Fibroblast of lung (primary cell): ENCODE results near the gene ARID1B. TPM values are rescaled to one million over a fixed set of nuclear protein-coding genes. Genes with fewer than 3 reads are reported as not detected.

ENCODE experiments used
- DNase-seq, 2 donors: peaks; one replicate each; pipeline versions ENCODE4 v3.0.0 to v3.0.0-alpha.2; 2010; ENCODE audit warnings: low read depth in 2 of 2
- H2AFZ ChIP-seq: 2 replicates; pipeline ENCODE4 v1.5.1; 2012; ENCODE audit warnings: low read length, control low read depth, inconsistent platforms
- H3K27ac ChIP-seq: 2 replicates; pipeline ENCODE4 v1.5.1; 2011; ENCODE audit warnings: low read length, control low read depth; ENCODE audit not compliant: insufficient read depth
- H3K27me3 ChIP-seq: 2 replicates; pipeline ENCODE4 v1.5.1; 2011; ENCODE audit warnings: mild to moderate bottlenecking, low read length; ENCODE audit not compliant: control insufficient read depth, insufficient read depth
- H3K36me3 ChIP-seq: 2 replicates; pipeline ENCODE4 v1.5.1; 2011; ENCODE audit warnings: low read length; ENCODE audit not compliant: control insufficient read depth, insufficient read depth
- H3K4me1 ChIP-seq: 2 replicates; pipeline ENCODE4 v1.5.1; 2011; ENCODE audit warnings: low read length; ENCODE audit not compliant: control insufficient read depth, insufficient read depth; ENCODE audit errors: extremely low read depth
- H3K4me2 ChIP-seq: 2 replicates; pipeline ENCODE4 v1.5.1; 2011; ENCODE audit warnings: low read length, control low read depth; ENCODE audit not compliant: insufficient read depth; ENCODE audit errors: extremely low read depth
- H3K4me3 ChIP-seq, 4 experiments: fragments of 200-600 bp in 1 of 4; sonication (generic) in 1 of 4; replicated peaks in 1 of 4; 2 replicates each; pipeline ENCODE4 v1.5.1; 2011 to 2016; ENCODE audit warnings: low read length in 4 of 4, low read depth in 3 of 4, mild to moderate bottlenecking in 3 of 4, control low read depth in 2 of 4, inconsistent platforms in 1 of 4, mixed read lengths in 1 of 4; ENCODE audit not compliant: insufficient read depth in 1 of 4; ENCODE audit errors: control extremely low read depth in 1 of 4
- H3K79me2 ChIP-seq: 2 replicates; pipeline ENCODE4 v1.5.1; 2012; ENCODE audit warnings: mild to moderate bottlenecking, low read length, inconsistent platforms; ENCODE audit not compliant: control insufficient read depth, insufficient read depth
- H3K9ac ChIP-seq: 2 replicates; pipeline ENCODE4 v1.5.1; 2011; ENCODE audit warnings: mild to moderate bottlenecking, low read length, control low read depth; ENCODE audit not compliant: insufficient read depth
- H3K9me3 ChIP-seq: 2 replicates; pipeline ENCODE4 v1.5.1; 2012; ENCODE audit warnings: low read depth, low read length; ENCODE audit not compliant: control insufficient read depth, insufficient read depth
- H4K20me1 ChIP-seq: 2 replicates; pipeline ENCODE4 v1.5.1; 2011; ENCODE audit warnings: low read length; ENCODE audit not compliant: control insufficient read depth, insufficient read depth; ENCODE audit errors: extremely low read depth
- EZH2 ChIP-seq: IDR thresholded peaks from 2 replicates; pipeline ENCODE4 v1.5.1; 2012; ENCODE audit warnings: low read length, control low read depth, mild to moderate bottlenecking; ENCODE audit errors: missing control alignments
- polyA plus RNA-seq, 2 donors: library from polyadenylated mRNA; depleted of rRNA in 1 of 2; stranded (reverse) in 1 of 2; unstranded in 1 of 2; fragments of >200 nt; gene quantifications; 2 replicates each; pipeline ENCODE4 v1.2.1, GENCODE V29; 2011 to 2012; ENCODE audit warnings: missing spikeins in 1 of 2
- total RNA-seq: library from RNA; depleted of rRNA; stranded (reverse); fragments of >200 nt; gene quantifications from 2 replicates; pipeline ENCODE4 v1.2.1, GENCODE V29; 2014
- TF ChIP-seq, protein P1 (sequence below), 2 donors: IDR thresholded peaks in 1 of 2; conservative IDR thresholded peaks in 1 of 2; 1 replicate in 1 of 2; 2 replicates in 1 of 2; pipeline ENCODE4 v1.5.1; 2011 to 2012; ENCODE audit warnings: low read length in 2 of 2, control low read depth in 1 of 2, inconsistent platforms in 1 of 2, low read depth in 1 of 2, mild to moderate bottlenecking in 1 of 2

The ARID1B gene
- total and polyA plus RNA-seq, 2 donors (not counting 1 experiment from before 2014, with no cell fraction given): 15.4 to 41.9 TPM

DNA sequence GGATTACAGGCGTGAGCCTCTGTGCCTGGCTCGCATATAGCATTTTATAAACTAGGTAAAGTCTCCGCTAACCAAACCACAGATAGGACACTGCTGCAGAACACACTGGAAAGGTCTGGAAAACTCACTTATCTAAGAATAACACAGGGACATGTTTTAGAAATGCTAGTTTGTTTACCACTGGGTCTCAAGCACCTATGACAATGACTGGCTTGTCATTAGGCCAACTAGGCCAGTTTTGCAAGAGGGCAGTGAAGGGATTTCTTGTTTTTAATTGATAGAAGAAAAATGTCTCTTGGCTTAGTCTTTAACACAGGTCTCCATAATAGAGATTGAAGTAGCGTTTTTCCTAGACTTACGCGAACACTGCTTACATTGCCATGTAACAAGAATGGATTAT lies 344.7 kb downstream of the ARID1B start:
- no peaks in the 10 kb centered on the region for H3K36me3 ChIP-seq
- no peak overlapping the region for H3K4me2 ChIP-seq
- H3K9ac ChIP-seq: no peak overlapping the region
- no peaks in the 10 kb centered on the region for H3K79me2 ChIP-seq
- no peak for DNase-seq
- no peaks in the 10 kb centered on the region for H3K27me3 ChIP-seq
- no peak overlapping the region for H2AFZ ChIP-seq
- H3K4me1 ChIP-seq: no peaks in the 10 kb centered on the region
- H3K9me3 ChIP-seq: no peaks in the 10 kb centered on the region
- no peaks in the 10 kb centered on the region for H4K20me1 ChIP-seq
- no peak overlapping the region for H3K27ac ChIP-seq
- H3K4me3 ChIP-seq: no peak overlapping the region
- TF ChIP-seq, protein P1, sequence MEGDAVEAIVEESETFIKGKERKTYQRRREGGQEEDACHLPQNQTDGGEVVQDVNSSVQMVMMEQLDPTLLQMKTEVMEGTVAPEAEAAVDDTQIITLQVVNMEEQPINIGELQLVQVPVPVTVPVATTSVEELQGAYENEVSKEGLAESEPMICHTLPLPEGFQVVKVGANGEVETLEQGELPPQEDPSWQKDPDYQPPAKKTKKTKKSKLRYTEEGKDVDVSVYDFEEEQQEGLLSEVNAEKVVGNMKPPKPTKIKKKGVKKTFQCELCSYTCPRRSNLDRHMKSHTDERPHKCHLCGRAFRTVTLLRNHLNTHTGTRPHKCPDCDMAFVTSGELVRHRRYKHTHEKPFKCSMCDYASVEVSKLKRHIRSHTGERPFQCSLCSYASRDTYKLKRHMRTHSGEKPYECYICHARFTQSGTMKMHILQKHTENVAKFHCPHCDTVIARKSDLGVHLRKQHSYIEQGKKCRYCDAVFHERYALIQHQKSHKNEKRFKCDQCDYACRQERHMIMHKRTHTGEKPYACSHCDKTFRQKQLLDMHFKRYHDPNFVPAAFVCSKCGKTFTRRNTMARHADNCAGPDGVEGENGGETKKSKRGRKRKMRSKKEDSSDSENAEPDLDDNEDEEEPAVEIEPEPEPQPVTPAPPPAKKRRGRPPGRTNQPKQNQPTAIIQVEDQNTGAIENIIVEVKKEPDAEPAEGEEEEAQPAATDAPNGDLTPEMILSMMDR (conservative IDR thresholded peaks at IDR 0.05 in 1 of 2, IDR thresholded peaks at IDR 0.05 in 1 of 2; ENCODE audit: low read depth in 1 of 2, low read length in 2 of 2): no peak
- no peak for TF ChIP-seq EZH2

DNA sequence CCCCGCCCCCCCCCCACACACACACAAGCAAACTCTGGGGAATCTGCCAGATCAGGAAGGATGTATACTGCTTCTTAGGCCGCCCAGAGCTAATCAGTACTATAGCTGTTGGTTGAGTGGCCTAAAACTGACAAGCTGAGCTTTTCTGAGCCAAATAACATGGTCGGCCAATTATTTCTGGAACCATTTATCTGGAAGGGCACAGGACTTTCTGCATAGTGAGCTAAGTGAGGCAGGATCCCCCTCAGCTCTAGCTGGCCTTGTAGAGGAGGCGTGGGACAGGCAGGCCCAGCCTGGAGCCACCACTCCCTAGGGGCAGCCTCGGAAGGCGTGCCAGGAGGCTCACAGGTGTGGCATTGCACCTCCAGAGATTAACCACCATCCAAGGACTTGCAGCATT lies 346.1 kb downstream of the ARID1B start:
- no peak overlapping the region for H3K4me3 ChIP-seq
- no peak overlapping the region for H2AFZ ChIP-seq
- H3K79me2 ChIP-seq: no peaks in the 10 kb centered on the region
- no peaks in the 10 kb centered on the region for H4K20me1 ChIP-seq
- H3K9ac ChIP-seq: no peak overlapping the region
- H3K27me3 ChIP-seq: no peaks in the 10 kb centered on the region
- no peaks in the 10 kb centered on the region for H3K4me1 ChIP-seq
- no peak overlapping the region for H3K27ac ChIP-seq
- H3K36me3 ChIP-seq: no peaks in the 10 kb centered on the region
- no peaks in the 10 kb centered on the region for H3K9me3 ChIP-seq
- H3K4me2 ChIP-seq: no peak overlapping the region
- TF ChIP-seq EZH2: no peak
- TF ChIP-seq, protein P1 (conservative IDR thresholded peaks at IDR 0.05 in 1 of 2, IDR thresholded peaks at IDR 0.05 in 1 of 2; ENCODE audit: low read depth in 1 of 2, low read length in 2 of 2): no peak
- DNase-seq: no peak

DNA sequence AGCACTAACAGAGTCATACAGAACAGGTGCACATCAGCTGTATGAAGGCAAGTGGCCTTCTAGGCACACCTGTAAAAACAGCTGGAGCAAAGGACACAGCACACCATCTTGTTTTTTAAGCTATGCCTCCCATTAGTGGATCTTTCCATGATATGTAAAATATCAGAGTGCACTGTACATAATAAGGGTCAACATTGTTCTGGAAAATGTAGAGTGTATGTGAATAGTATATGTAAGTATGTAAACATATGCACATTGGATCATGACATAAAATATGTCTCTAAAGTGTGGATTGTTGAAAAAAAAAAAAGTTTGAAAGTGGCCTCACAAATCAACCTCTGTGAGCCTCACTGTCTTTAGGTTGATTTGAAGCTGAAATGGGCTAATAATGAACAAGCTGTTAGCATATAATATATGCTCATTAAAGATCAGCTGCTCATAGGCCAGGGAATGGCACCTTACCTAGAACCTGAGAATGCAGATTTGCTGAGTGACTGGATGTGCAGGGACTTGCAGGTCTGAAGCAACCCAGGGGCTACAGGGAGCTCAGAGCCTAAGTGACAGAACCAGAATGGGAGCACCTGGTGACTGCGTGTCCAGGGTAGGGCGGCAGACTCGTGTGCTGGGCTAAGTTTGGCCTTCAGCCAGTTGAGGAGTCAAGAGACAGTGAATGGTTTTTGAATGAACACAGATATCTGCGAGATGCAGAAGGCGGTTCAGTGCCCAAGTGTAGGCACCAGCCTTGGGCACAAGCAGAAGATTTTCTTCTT lies 347.5 kb downstream of the ARID1B start:
- no peak overlapping the region for H3K4me2 ChIP-seq
- no peaks in the 10 kb centered on the region for H3K4me1 ChIP-seq
- H3K9ac ChIP-seq: no peak overlapping the region
- H3K27ac ChIP-seq: no peak overlapping the region
- no peak overlapping the region for H3K4me3 ChIP-seq
- no peak for DNase-seq
- no peaks in the 10 kb centered on the region for H4K20me1 ChIP-seq
- H3K27me3 ChIP-seq: no peaks in the 10 kb centered on the region
- H3K79me2 ChIP-seq: no peaks in the 10 kb centered on the region
- TF ChIP-seq, protein P1 (conservative IDR thresholded peaks at IDR 0.05 in 1 of 2, IDR thresholded peaks at IDR 0.05 in 1 of 2; ENCODE audit: low read depth in 1 of 2, low read length in 2 of 2): no peak
- TF ChIP-seq EZH2: no peak
- no peaks in the 10 kb centered on the region for H3K36me3 ChIP-seq
- H2AFZ ChIP-seq: no peak overlapping the region
- no peaks in the 10 kb centered on the region for H3K9me3 ChIP-seq
